Measurements from ENCODE around the gene TMEM220.

Gene TMEM220

DNA sequence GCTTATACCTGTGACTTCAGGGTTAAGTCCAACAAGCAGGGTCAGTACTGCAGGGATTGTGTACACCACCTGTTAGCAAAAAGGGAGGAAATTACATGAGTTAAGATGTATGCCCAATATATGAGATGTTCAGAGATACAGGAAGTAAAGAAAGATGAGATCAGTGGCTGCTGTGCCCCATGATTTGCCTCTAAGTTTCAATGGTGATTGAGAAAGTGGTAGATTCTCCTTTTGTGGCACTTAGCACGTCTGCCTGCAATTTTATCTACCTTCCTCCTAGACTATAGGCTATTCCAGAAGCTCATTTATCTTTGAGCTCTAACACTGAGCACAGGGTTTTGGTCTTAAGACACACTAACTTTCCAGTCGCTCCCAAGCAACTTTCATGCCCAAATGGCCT, 3.6 kb downstream of the TMEM220 start:
- no peak for DNase-seq (ENCODE audit: low spot score)
- in situ Hi-C loops (cut with MboI; ENCODE audit: low sequenced_read_pairs, unreplicated experiment), result no loop called here
- TF ChIP-seq, protein P1, sequence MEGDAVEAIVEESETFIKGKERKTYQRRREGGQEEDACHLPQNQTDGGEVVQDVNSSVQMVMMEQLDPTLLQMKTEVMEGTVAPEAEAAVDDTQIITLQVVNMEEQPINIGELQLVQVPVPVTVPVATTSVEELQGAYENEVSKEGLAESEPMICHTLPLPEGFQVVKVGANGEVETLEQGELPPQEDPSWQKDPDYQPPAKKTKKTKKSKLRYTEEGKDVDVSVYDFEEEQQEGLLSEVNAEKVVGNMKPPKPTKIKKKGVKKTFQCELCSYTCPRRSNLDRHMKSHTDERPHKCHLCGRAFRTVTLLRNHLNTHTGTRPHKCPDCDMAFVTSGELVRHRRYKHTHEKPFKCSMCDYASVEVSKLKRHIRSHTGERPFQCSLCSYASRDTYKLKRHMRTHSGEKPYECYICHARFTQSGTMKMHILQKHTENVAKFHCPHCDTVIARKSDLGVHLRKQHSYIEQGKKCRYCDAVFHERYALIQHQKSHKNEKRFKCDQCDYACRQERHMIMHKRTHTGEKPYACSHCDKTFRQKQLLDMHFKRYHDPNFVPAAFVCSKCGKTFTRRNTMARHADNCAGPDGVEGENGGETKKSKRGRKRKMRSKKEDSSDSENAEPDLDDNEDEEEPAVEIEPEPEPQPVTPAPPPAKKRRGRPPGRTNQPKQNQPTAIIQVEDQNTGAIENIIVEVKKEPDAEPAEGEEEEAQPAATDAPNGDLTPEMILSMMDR (IDR thresholded peaks at IDR 0.05; ENCODE audit: borderline replicate concordance, control extremely low read depth, extremely low read depth, insufficient read depth, missing control alignments), result no peak

DNA sequence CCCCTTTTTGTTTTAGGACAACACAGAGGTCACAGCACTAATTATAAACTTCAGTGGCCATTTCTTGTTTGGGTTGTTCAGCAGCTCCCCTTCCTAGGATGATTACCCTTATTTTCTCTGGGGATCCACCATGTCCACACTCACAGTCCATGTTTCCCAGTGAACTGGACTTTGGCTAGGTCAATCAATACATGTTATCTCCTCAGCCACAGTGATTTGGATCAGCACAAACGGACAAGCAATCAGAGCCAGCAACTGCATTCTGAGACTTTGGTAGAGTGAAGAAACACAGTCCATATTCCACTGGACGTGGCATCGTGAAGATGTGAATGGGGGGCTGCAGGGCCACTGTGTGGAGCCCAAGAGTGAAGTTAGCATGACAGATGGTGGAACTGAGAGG, 4.6 kb downstream of the TMEM220 start:
- in situ Hi-C loops (cut with MboI; ENCODE audit: low sequenced_read_pairs, unreplicated experiment), result no loop called here
- TF ChIP-seq, protein P1 (IDR thresholded peaks at IDR 0.05; ENCODE audit: borderline replicate concordance, control extremely low read depth, extremely low read depth, insufficient read depth, missing control alignments), result no peak
- no peak for DNase-seq (ENCODE audit: low spot score)

DNA sequence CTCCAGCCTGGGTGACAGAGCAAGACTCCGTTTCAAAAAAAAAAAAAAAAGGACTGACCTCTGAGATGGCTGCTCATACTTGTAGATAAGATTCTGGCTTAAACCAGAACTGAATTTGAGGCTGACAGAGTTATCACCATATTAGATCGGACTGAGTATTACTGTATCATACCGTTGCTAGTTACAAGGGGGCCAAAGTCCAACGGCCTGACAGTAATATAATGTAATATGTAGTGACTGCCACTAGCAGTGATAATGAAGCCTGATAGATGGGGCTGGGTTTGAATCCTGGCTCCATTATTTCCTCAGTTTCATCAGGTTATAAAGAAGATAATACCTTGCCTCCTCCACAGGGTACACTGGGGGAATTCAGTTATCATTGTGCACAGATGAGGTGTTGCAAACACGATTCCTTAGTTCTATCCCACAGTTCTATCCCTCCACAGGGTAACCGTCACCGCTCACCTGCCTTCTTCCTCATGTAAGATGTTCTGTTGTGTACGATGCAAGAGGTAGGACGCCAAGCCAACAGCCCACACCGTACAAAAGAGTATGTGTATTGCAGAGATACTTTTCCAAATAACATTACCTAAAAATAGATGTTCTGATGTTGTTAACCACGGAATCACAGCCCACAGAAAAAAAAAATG, 5.2 kb downstream of the TMEM220 start:
- no peak for DNase-seq (ENCODE audit: low spot score)
- TF ChIP-seq, protein P1 (IDR thresholded peaks at IDR 0.05; ENCODE audit: borderline replicate concordance, control extremely low read depth, extremely low read depth, insufficient read depth, missing control alignments), result no peak
- in situ Hi-C loops (cut with MboI; ENCODE audit: low sequenced_read_pairs, unreplicated experiment), result no loop called here

DNA sequence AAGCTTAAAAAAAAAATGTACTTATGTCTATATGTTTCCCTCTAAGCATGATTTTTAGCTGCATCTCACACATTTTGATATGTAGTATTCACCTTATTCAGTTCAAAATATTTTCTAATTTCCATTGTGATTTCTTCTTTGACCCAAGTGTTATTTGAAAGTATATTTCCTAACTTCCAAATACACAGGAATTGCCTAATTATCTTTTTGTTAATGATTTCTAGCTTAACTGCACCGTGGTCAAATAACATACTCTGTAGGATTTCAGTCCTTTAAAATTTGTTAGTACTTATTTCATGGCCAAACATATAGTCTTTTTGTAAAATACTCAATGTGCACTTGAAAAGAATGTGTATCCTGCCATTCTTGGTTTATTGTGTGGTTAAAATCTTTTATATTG, 11.3 kb downstream of the TMEM220 start:
- TF ChIP-seq, protein P1 (IDR thresholded peaks at IDR 0.05; ENCODE audit: borderline replicate concordance, control extremely low read depth, extremely low read depth, insufficient read depth, missing control alignments), result no peak
- no peak for DNase-seq (ENCODE audit: low spot score)
- in situ Hi-C loops (cut with MboI; ENCODE audit: low sequenced_read_pairs, unreplicated experiment), result no loop called here

DNA sequence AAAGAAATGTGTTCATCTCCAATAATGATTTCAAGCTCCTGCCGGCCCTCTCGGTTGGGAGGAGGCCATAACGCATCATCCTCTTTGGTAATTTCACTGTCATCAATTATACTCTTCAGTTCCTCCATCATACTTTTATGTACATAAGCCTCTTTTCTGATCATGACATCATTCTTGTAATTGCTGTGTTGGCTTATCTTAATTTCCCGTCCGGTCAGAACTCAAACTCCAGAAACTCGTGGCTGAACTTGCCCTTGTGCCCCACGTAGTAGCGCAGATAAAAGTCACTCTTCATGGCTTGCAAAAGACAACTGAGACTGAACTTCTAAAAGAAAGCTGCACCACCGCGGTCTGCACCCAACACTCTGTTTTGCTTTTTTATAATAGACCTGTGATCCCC, 13.6 kb downstream of the TMEM220 start:
- no peak for DNase-seq (ENCODE audit: low spot score)
- TF ChIP-seq, protein P1 (IDR thresholded peaks at IDR 0.05; ENCODE audit: borderline replicate concordance, control extremely low read depth, extremely low read depth, insufficient read depth, missing control alignments), result no peak
- in situ Hi-C loops (cut with MboI; ENCODE audit: low sequenced_read_pairs, unreplicated experiment), result no loop called here

DNA sequence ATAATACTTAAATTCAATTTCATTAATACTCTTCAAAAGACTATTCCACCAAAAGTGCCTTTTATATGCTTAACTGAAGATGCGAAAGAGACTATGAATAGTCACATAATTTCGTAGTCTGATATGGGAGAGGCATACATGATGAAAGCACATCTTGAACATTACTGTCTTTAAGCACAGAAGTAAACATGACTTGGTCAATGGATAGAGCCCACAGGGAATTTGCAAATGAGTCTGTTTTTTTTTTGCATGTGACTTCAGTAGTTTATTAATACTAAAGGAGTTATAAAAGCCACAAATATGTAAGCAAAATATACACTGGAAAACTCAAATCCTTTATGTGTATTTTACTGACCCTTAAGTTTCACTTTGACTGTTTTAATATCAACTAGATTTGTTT, 16.5 kb downstream of the TMEM220 start:
- TF ChIP-seq, protein P1 (IDR thresholded peaks at IDR 0.05; ENCODE audit: borderline replicate concordance, control extremely low read depth, extremely low read depth, insufficient read depth, missing control alignments), result no peak

More for the DNA sequence above, 16.5 kb downstream of the TMEM220 start:
- in situ Hi-C loops (cut with MboI; ENCODE audit: low sequenced_read_pairs, unreplicated experiment), result no loop called here
- DNase-seq (ENCODE audit: low spot score), result no peak
